ENCODE measurements around the gene QDPR. TPM values are rescaled to one million over a fixed set of nuclear protein-coding genes. Genes with fewer than 3 reads are reported as not detected.

The QDPR gene
- polyA plus RNA-seq, 1 donor from 2014 or later: 26.2 TPM

DNA sequence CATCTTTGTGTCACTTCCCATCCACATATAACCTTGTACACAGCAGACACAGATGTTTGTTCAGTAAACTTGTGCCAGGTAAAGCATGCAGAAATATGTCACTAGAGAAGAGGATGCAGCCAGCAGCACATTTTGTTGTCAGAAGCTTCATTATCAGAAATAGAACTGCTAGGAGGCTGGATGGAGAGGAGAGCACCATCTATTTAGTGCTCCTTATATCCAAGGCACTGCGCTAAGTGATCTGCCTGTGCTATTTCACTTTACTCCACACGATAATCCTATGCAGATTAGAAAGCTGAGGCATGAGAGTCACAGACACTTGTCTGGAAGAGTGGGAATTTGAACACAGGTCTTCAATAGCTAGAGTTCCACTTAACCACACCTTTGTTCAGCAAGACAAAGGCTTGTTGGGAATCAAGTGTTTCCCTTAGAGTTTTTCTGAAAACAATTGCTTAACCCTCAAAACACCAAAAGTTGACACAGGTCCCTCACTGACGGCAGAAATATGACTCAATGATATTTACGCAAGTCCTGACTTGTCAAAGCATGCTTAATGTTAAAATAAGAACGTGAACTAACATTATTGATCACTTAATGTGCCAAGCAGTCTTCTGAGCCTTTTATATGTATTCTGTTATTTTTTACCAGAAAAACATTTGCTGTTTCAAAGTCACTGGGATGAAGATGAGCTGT, 1.2 kb upstream of the QDPR start:
- H3K4me1 Mint-ChIP-seq: peaks cover 19 to 21% (median 19%) of the 10 kb centered on the region in 3 donors
- H3K9me3 Mint-ChIP-seq: no peaks in the 10 kb centered on the region
- H3K27ac Mint-ChIP-seq: peak overlapping the region in 2 of 3 donors; percentile 9 to 38
- H3K36me3 Mint-ChIP-seq: peaks cover 2% of the 10 kb centered on the region
- H3K27me3 Mint-ChIP-seq: no peaks in the 10 kb centered on the region
- H3K4me3 Mint-ChIP-seq: peak overlapping the region; percentile 85 to 95 (median 88)

DNA sequence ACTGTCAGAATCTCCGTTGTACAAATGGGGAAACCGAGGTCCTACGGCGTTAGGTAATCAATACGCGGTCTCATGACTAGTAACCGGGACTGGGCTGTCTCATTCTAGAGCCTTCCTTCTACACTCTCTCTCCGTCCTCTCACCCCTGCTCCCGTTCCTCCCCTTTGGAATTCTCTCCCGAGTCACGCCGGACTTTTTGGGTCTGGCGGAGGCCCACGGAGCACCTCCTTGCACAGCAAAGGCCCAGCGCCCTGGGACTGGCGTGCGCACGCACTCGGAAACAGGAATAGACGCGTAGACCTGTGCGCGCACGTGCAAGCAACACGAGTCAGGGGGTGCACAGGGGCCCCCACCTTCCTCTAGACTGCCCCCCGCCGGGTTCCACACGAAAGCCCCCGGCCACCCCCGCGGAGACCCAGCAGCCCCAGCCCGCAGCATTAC, 361 bp downstream of the QDPR start:
- Mint-ChIP-seq H3K27me3 (no peaks in the 10 kb centered on the region), H3K9me3 (no peaks in the 10 kb centered on the region), H3K36me3 (peaks cover 2% of the 10 kb centered on the region), H3K4me1 (peaks cover 19 to 21% (median 19%) of the 10 kb centered on the region in 3 donors), H3K4me3 (peak overlapping the region; percentile 85 to 96 (median 93)), H3K27ac (peak overlapping the region; percentile 26 to 80 (median 29))

DNA sequence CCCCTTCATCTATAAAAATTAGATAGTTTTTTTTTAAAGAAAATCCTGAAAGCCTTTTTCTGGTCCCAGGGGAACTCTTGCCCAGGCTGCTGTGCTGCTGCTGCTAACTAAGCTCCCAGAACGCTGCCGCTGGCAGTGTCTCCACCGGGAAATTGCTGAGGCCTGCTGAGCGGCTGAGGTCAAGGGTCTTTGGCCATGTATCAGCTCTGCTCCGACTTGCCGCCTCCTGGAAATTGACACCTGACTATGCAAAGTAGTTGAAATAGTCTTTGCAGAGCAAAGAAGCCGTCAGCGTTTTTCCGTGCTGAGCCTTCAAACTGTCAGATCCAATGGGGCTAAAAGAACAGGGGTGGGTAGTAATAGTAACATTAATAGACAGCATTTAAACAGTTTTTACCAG, 839 bp downstream of the QDPR start:
- peaks cover 2% of the 10 kb centered on the region for H3K36me3 Mint-ChIP-seq
- no peaks in the 10 kb centered on the region for H3K27me3 Mint-ChIP-seq
- H3K4me1 Mint-ChIP-seq: peaks cover 19 to 21% (median 19%) of the 10 kb centered on the region in 3 donors
- H3K27ac Mint-ChIP-seq: peak overlapping the region in 2 of 3 donors; percentile 26 to 80
- peak overlapping the region; percentile 85 to 96 (median 93) for H3K4me3 Mint-ChIP-seq
- no peaks in the 10 kb centered on the region for H3K9me3 Mint-ChIP-seq

DNA sequence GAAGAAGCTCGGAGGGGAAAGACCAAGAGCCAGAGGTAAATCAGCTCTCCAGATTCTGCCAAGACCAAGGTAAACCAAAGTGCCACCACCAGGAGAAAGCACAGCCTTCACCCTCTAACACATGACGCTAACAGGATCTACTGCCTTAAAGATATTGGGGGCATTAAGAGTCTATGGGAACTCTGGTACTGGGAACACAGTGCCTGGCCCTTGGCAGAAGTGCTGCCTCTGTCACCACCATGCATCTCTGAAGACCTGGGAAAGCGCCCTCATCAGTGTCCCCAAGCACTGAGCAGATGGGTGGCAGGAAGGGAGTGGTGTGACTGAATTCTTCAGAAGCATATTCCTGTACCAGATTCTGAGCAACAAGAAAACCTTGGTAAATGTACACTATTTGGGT, 1.3 kb downstream of the QDPR start:
- Mint-ChIP-seq H3K4me1 (peaks cover 19 to 23% (median 19%) of the 10 kb centered on the region in 3 donors), H3K27me3 (no peaks in the 10 kb centered on the region), H3K4me3 (peak overlapping the region; percentile 22 to 96 (median 80)), H3K27ac (no peak overlapping the region), H3K9me3 (no peaks in the 10 kb centered on the region), H3K36me3 (peaks cover 2% of the 10 kb centered on the region)

DNA sequence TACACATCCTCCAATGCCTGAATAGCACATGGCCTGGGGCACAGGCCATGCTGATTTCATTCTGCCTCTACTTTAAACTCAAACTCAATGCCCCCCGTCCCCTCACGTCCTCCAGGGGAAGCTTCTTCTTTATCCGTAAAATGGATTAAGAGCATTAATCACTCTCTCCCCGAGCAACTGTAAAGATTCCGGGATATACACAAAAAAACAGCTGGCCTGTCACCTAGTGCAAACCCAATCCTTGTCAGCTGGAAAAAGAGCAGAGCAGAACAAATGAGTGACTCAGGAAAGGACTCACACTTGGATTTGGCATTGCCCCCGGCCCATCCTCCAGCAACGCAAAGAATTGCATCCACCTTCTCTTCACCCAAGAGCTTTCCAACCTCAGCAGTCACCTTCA, 7.8 kb downstream of the QDPR start:
- peaks cover 0 to 3% (median 0%) of the 10 kb centered on the region in 3 donors for H3K4me1 Mint-ChIP-seq
- no peaks in the 10 kb centered on the region for H3K9me3 Mint-ChIP-seq
- no peak overlapping the region for H3K27ac Mint-ChIP-seq
- peaks cover 13% of the 10 kb centered on the region for H3K36me3 Mint-ChIP-seq
- no peaks in the 10 kb centered on the region for H3K27me3 Mint-ChIP-seq
- no peak overlapping the region for H3K4me3 Mint-ChIP-seq

DNA sequence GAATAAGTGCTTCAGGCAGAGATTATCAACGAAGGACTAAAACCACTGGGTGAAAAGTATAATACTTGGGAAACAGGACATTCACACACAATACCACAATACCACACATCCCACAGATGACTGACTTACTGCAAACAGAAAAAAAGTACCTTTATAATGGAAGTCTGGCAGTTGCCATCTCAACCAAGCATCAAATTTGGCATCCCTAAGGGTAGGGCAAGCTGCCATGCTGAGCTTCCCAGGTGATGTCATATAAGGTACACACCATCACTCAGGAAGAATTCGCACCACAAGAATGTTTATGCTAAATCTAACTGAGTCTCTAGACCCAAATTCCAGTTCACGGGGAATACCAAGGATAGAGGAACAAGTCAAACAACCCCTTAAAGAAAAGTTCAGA, 9.1 kb downstream of the QDPR start:
- Mint-ChIP-seq H3K4me3 (no peak overlapping the region), H3K36me3 (peaks cover 12% of the 10 kb centered on the region), H3K4me1 (peaks cover 0 to 3% (median 0%) of the 10 kb centered on the region in 3 donors)

DNA sequence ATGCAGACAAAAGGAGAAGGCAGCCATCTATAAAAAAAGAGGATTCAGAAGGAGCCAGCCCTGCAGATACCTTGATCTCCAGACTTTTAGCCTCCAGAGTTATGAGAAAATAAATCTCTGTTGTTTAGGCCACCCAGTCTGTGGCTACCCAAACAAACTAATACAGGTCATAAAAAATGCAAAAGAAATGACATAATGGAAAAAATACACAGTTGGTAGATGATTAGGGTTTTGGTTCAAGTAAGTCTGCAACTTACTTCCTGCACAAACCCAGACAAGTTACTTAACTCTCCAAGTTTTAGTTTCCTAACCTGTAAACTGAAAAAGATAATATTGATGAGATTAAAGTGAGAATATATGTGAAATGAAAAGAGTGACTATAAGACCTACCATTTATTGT, 11.3 kb downstream of the QDPR start:
- H3K27me3 Mint-ChIP-seq: no peaks in the 10 kb centered on the region
- peaks cover 0 to under 1% (median 0%) of the 10 kb centered on the region in 3 donors for H3K4me1 Mint-ChIP-seq
- no peak overlapping the region for H3K4me3 Mint-ChIP-seq
- H3K9me3 Mint-ChIP-seq: no peaks in the 10 kb centered on the region
- no peak overlapping the region for H3K27ac Mint-ChIP-seq
- peaks cover 14% of the 10 kb centered on the region for H3K36me3 Mint-ChIP-seq

More for the DNA sequence above, 9.1 kb downstream of the QDPR start:
- Mint-ChIP-seq H3K27ac (no peak overlapping the region), H3K9me3 (no peaks in the 10 kb centered on the region), H3K27me3 (no peaks in the 10 kb centered on the region)

DNA sequence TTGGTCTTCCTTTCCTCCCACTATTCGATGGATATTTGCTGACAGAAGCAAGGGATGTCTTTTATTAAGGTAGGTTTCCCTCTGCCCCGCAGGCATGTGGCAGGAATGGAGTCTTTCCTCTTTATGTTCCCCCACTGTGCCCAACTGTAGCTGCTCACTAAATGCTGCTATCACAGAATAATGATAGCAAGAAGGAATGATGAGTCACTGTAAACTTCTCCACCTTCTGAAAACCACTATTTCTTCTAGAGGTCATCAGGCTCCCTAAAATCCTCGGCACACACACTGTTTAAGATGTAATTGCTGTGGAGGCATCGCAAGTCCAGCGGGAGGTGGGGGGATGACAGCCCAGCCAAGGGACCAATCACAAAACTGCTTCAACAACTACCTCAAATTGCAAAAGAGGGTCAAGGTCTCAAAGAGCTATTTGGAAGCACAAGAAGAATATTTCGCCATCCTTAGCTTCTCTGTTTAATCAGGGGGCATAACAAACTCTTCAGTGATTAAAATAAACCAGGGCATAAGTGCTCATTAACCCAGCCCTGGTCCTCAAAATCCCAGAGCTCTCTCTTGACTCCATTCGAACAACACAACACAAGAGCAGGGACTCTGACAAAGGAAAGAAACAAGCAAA, 13.9 kb downstream of the QDPR start:
- H3K36me3 Mint-ChIP-seq: peaks cover 11% of the 10 kb centered on the region
- H3K27ac Mint-ChIP-seq: no peak overlapping the region

DNA sequence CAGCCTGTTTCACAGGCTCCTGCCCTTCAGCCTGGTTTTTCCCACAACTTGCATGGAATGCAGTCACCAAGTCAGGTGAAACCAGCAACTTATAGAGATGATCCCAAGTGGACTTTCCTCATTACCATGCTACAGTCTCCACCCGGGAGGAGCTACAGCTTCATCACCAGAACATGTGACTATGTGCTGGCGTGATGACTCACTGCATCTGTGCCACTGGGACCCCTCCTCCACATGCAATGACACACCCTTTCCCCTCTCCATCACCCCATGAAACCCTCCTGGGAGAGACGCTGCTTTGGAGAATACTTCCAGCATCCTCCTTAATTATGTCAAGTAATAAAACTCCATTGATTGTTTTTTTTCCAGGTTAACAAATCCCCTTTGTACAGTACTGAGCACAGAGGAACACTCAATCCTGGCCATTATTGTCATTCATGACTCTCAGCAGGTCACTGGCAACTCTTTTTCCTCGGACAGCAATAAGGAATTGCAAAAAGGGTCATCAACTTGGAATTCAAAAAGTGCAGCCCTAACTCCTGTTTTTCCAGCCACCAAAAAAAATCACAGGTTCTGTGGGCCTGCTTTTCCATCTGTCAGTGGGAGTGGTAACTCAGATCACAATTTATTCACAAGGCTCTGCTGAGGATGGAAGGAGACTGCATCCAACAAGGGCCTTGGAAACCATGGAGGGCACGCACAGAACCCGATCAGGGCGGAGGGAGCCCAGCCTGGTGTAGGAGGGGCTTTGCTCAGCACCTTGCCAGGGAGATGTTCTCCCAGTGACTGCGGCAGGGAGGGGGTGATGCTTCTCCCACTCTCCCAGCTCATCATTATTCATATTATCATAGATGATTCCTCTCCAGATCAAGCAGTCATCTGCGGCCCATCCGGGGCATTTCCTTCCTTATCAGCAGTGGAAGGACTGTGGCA, 17.4 kb downstream of the QDPR start:
- Mint-ChIP-seq H3K27ac (no peak overlapping the region), H3K9me3 (no peaks in the 10 kb centered on the region), H3K36me3 (peaks cover 10% of the 10 kb centered on the region)

More for the DNA sequence above, 13.9 kb downstream of the QDPR start:
- Mint-ChIP-seq H3K27me3 (no peaks in the 10 kb centered on the region), H3K9me3 (no peaks in the 10 kb centered on the region), H3K4me1 (no peaks in the 10 kb centered on the region), H3K4me3 (no peak overlapping the region)

DNA sequence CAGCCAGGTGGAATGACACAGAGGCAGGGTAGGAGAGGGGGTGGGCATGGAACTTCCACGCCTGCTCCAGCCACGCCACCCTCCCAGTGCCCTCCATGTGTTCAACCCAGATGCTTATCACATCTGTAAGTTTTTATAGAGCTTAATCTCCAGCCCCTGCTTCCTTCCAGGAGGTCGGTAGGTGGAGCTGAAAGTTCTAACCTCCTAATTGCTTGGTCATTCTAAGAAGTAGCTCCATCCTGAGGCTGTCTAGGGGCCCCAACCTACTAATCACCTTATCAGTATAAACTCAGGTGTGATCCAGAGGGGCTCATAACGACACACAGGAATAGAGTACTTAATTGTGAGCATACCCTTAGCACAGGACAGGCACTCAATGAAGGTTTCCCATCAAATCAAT, 18.3 kb downstream of the QDPR start:
- Mint-ChIP-seq H3K27ac (no peak overlapping the region), H3K4me1 (no peaks in the 10 kb centered on the region), H3K36me3 (peaks cover 11% of the 10 kb centered on the region), H3K4me3 (peak overlapping the region in 1 of 4 donors; percentile 54), H3K9me3 (no peaks in the 10 kb centered on the region), H3K27me3 (no peaks in the 10 kb centered on the region)

More for the DNA sequence above, 17.4 kb downstream of the QDPR start:
- Mint-ChIP-seq H3K27me3 (no peaks in the 10 kb centered on the region), H3K4me3 (no peak overlapping the region), H3K4me1 (no peaks in the 10 kb centered on the region)

DNA sequence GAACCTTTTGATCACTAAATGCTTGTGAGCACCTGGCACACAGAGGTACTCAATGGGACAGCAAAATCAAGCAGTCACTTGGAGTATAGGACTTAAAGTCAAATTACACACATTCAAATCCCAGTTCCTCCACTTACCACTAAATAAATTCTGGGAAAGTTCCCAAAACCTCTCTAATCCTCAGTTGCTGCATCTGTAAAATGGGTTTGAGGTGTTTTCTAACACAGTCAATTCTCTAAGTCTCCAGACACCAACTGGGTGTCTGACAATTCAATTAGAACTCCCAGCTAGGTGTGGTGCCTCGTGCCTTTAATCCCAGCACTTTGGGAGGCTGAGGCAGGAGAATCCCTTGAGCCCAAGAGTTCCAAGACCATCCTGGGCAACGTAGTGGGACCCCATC, 19.0 kb downstream of the QDPR start:
- H3K27ac Mint-ChIP-seq: no peak overlapping the region
- no peaks in the 10 kb centered on the region for H3K9me3 Mint-ChIP-seq
- peaks cover 14% of the 10 kb centered on the region for H3K36me3 Mint-ChIP-seq
- H3K4me3 Mint-ChIP-seq: no peak overlapping the region
- no peaks in the 10 kb centered on the region for H3K4me1 Mint-ChIP-seq
- no peaks in the 10 kb centered on the region for H3K27me3 Mint-ChIP-seq

DNA sequence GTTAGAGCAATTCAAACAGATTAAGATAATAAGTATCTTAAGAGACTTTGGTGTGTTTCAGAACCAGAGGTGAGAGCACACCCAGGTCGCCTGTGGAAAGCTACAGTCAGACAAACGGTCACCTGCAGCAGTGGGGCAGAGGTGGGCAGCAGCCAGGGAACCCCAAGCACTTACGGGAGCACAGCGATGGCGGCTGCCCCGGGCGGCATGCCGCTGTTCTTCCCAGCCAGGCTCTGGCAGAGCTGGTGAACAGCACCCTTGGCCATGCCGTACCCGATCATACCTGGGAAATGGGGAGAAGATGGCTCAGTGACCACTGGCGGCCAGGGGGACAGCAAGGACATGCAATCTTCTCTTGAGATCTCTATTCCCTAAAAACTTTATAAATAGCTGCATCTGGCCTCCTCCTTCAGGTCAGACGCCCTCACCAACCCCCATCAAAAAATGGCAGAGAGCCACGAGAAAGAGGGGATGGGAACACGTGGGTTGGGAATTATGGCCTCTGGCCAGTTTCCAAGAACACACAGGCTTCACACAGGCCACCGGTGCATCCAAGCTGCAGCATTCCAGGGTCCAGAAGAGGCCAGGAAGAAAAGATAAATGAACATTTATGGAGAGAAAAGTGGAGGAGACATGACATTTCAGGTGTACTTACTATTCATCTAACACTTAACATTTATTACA, 19.7 kb downstream of the QDPR start:
- H3K27ac Mint-ChIP-seq: no peak overlapping the region
- H3K4me1 Mint-ChIP-seq: no peaks in the 10 kb centered on the region
- H3K9me3 Mint-ChIP-seq: no peaks in the 10 kb centered on the region
- no peak overlapping the region for H3K4me3 Mint-ChIP-seq
- H3K27me3 Mint-ChIP-seq: no peaks in the 10 kb centered on the region
- H3K36me3 Mint-ChIP-seq: peaks cover 13% of the 10 kb centered on the region

DNA sequence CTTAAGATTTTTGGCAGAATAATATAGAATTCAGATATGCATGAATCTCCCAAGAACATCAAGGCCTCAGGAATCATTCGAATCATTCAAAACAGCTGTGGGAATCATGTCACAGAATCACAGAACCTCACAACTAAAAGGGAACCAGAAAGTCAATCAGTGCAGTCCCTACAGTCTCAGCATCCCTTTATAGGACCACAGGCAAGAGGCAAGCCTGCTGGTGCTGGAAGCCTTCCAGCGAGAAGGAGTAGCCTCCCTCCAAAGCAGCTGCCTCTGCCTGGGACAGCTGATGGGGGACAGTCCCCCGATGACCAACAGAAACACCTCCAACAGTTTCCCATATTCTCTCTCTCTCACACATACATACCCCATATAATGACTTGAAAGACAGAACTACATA, 20.7 kb downstream of the QDPR start:
- Mint-ChIP-seq H3K4me1 (peaks cover 0 to 2% (median 0%) of the 10 kb centered on the region in 3 donors), H3K9me3 (no peaks in the 10 kb centered on the region), H3K27ac (peak overlapping the region in 1 of 3 donors; percentile 59), H3K27me3 (no peaks in the 10 kb centered on the region), H3K4me3 (no peak overlapping the region), H3K36me3 (peaks cover 16% of the 10 kb centered on the region)

DNA sequence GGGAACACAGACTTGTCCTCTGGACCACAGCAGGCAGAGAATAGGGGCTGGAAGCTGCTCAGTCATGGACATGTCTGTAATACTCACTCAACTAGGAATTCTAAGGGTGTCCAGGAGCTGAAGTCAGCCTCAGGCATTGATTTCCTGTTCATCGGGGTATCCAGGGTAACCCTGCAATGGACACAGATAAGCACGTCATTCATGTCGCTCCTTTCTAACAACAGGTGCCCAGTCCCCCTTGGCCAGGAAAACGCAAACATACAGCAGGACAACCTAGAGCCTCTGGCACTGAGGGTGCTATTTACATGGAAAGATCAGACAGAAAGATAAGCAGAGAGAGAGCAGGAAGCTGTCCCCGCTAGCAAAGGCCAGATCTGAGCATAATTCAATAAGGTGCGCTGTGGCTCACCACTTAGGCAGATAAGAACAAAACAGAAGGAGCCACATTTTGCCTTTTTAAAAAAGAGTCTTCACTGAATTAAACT, 21.3 kb downstream of the QDPR start:
- Mint-ChIP-seq H3K9me3 (no peaks in the 10 kb centered on the region), H3K4me1 (peaks cover 0 to 2% (median 0%) of the 10 kb centered on the region in 3 donors), H3K27me3 (no peaks in the 10 kb centered on the region), H3K27ac (peak overlapping the region in 1 of 3 donors; percentile 59), H3K36me3 (peaks cover 18% of the 10 kb centered on the region), H3K4me3 (no peak overlapping the region)
